GM21619 (cell line): ENCODE measurements around the gene CSTF2.

Experiments
- ATAC-seq: cut with Tn5 transposase; IDR thresholded peaks from one replicate; pipeline ENCODE4 v1.9.1; 2021; ENCODE audit not compliant: unreplicated experiment

Gene CSTF2

GRCh38 chrX:100871594-100872560, 51.7 kb downstream of the CSTF2 start:
- ATAC-seq = no peak

- no peak for ATAC-seq
These were observed 54.1 kb downstream of the CSTF2 start, which contains the start of gene NOX1 for GRCh38 chrX:100874325-100874724. NOX1 (minus strand) TSS chrX:100874359; CDS start chrX:100874139, 220 bp downstream.

DNA sequence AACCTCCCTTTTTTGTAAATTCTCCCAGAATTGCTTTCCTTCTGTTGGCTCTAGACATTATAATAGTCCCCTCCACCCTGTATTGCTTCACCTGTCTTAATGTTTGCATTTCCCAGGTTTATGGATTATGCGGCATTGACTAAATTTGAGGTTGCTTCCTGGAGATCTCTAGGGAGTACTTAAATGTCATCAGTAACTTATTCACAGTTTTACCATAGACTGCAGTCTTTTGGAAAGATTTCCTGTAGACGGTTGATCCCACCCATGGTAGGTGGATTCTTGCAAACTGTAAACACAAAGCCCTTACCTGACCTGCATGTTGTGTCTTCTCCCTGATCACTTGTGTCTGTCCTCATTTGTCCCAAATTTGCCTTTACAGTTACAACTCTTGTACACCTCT, 60.2 kb downstream of the CSTF2 start:
- no peak for ATAC-seq

- ATAC-seq = no peak
These were observed 63.5 kb downstream of the CSTF2 start for GRCh38 chrX:100883654-100884053.
